A549 treated with CpdA at 1 μM for 4 hours (cell line): Measurements from ENCODE around the gene SGK2. TPM values are rescaled to one million over a fixed set of nuclear protein-coding genes. Genes with fewer than 3 reads are reported as not detected.

Experiments used
- total RNA-seq: library from RNA; stranded (reverse); fragments of 200-300 nt; extraction: Qiagen RNA extraction; gene quantifications from 5 replicates; pipeline ENCODE4 v1.2.3, GENCODE V29; 2022; ENCODE audit warnings: low read depth

The SGK2 gene
- total RNA-seq, result 5.6 to 6.9 TPM (median 6.3 TPM) in 5 replicates

GRCh38 chr20:43558412-43559146 is at the start of gene SGK2:
SGK2 (plus strand) TSS chr20:43559027; CDS start chr20:43566496, 7,469 bp downstream.

GRCh38 chr20:43590392-43591303 is 31.8 kb downstream of the SGK2 start, which contains the start of gene IFT52:
IFT52 (plus strand) TSS chr20:43590937; CDS start chr20:43594699, 3,762 bp downstream.

Other genes with a start within 250 kb of the SGK2 start
- 103 to 115 TPM (median 109 TPM) in 5 replicates for gene SRSF6, start 101.1 kb upstream of the SGK2 start, total RNA-seq
- gene L3MBTL1, start 51.3 kb upstream of the SGK2 start, total RNA-seq, result 0.85 to 1.6 TPM (median 1.3 TPM) in 5 replicates
- gene IFT52, start 31.9 kb downstream of the SGK2 start, total RNA-seq, result 28.0 to 40.1 TPM (median 30.7 TPM) in 5 replicates
- gene MYBL2, start 108.1 kb downstream of the SGK2 start, total RNA-seq, result 72.2 to 81.5 TPM (median 78.1 TPM) in 5 replicates
- gene GTSF1L, start 168.0 kb downstream of the SGK2 start, total RNA-seq, result not detected in 5 replicates